IPS-NIHi11 (cell line): Measurements from ENCODE around the gene CCDC88C.

ENCODE experiments used
- DNase-seq: peaks from one replicate; pipeline ENCODE4 v3.0.0; 2012; ENCODE audit warnings: mixed read lengths, low spot score

Gene CCDC88C

DNA sequence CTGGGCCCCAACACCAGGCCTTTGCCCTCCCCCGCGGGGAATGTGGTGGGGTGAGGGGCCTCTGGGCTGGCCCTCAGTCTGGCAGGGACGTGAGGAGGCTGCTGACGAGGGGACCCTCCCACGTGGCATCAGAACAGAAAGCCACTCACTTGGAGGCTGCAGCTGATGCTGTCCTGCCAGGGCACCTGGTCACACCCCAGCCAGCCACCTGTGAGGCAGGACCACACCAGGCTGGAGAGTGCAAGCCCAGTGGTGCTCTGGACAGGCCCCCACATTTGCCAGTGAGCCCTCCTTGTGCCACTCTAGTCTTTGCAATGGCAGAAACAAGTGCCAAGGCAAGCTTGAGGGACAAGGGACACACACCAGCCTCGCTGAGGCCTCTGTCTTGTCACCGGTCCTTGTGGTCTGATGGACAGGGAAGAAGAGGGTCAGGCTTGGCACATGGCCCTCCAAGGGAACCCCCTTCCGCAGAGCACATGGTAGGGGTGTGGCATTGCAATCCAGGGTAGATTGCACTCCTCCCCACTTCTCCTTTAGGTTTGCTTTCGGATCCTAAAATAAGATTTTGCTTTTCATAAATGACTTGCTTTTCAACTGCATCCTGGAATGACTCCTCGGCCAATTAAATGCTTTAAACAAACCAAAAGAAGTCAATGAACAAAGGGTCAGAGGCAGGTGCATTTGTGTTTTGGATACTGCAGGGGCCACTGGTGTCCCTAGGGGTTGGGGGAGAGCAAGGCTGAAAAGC lies 53.7 kb downstream of the CCDC88C start:
- no peak for DNase-seq

DNA sequence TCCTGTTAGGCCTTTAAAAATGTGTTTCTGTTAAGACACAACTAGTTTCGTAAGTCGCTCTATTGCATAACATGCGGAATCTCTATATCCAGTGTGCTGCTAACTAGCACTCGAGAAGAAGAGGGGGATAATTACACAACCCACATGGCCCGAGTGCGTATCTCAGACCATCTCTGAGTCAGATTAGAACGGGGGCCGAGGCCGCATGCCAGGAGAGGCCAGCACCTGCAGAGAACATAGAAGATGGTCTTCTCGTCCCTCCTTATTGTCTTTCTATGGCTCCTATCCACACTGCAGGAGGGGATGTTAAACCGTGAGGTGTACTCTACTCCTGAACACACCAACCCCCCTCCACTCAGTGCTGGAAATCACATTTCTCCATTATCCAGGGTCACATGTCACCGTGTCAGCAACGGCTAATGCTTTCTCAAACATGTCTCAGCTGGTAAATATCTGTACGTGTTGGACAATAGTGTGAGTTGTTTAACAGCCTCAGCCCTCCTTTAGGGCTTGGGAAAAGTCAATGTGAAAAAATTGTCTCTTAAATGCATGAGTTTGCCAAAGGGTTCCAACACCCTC lies 56.3 kb downstream of the CCDC88C start:
- DNase-seq, result no peak

DNA sequence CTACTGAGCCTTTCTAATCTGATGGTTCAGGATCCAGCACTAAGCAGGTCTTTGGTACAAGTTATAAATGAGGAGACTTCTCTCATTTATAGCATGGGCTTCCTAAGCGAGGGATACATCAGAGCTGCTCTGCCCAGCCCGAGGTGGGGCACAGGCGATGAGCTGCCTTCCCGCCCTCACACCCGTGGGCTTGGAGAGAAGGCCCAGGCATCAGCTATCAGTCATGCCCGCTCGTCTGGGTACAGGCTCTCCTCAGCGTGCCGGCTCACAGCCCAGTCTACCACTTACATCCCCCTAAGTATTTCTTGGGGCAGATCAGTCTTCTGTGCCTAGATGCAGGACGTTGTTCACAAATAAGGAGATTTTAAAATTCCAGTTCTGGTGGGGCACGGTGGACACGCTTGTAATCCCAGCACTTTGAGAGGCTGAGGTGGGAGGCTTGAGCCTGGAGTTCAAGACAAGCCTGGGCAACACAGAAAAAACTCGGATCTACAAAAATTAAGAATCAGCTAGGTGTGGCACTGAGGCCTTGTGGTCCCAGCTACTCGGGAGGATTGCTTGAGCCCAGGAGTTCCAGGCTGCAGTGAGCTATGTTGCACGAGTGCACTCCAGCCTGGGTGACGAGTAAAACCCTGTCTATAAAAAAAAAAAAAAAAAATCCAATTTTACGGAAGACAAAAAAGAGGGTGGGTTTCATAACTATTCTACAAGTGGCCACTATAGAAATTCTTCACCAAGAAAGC lies 57.0 kb downstream of the CCDC88C start:
- no peak for DNase-seq

DNA sequence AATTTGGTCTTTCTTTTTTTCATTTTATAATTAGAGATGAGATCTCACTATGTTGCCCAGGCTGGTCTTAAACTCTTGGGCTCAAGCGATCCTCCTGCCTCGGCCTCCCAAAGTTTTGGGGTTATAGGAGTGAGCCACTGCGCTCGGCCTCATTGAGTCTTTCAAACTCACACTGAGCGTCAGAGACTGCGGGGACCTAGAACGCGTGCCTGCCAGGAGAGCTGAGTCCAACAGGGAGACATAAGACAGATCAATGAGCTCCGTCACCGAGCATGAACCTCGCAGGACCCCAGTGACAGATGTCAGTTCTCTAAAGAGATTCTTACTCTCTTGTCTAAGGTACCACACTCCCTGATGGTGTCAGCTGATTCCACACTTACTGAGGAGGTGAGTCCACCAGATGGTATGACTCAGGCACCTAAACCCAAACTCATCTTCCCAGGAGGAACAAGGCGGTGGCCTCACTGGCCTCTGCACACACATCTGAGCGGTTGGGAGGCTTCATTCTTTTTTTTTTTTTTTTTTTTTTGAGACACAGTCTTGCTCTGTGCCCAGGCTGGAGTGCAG lies 58.9 kb downstream of the CCDC88C start:
- DNase-seq, result no peak

DNA sequence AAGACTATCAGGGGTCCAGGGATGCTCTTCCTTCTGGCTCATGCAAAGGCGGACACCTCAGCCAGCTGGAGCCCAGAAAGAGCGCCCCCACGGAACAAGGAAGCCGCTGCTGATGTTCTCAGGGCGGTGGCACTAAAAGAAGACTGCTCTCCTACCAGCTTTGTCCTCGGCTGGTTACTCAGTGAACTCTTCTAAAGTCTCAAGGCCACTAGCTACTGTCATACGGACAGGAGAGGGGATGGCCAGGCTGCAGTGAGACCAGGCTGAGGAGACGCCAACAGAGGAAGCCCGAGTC lies 59.6 kb downstream of the CCDC88C start:
- DNase-seq, result no peak

DNA sequence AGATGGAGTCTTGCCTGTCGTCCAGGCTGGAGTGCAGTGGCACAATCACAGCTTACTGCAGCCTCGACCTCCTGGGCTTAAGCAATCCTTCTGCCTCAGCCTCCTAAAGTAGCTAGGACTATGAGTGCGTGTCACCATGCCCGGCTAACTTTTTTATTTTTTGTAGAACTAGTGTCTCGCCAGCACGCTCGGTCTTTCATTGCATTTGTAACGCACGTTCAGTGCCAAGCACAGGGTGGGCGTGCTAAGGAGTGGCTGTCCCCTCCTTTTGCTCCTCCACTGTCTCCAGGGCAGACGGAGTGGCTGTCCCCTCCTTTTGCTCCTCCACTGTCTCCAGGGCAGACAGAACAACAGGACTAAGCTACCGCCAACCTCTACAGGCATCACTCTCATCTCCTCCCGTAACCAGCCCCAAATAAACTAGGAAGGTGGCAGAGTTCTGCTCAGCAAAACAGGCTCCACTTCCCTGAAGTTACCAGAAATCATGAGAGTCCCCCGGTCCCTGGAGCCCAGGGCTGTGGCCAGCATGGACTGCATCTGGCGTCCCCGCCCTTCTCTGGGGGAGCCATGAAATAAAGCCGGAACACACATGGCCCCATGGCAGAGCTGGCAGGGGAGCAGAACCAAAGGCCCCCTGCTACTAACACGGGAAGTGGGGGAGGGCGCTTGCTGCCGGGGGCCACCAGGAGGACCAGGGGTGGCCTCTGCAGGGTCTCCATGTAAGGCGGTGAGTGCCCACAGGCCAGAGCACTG lies 60.2 kb downstream of the CCDC88C start:
- no peak for DNase-seq

DNA sequence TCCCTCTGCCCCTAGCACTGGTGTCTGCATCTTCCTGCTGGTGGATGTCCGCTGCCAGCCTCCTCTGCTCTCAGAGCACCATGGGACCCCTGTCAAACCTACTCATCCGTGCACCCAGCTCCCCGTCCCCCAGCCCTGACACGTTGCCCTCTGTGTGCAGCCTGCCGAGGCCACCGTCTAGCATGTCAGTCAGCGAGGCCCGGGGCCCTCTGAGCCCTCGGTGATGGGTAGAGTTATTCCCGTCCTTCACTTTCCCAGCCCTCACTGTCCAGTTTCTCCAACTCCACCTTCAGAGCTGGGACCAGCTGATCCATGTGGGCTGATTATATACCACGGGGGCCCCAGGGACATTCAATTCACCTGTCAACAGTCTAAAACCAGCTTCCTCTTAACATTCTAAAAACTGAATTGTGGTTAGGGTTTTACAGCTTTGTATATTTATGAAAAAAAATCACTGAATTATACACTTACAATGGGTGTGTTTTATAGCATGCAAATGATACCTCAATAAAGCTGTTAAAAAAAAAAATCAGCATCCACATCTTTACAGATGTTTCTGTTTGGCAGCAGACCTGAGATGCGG lies 61.3 kb downstream of the CCDC88C start:
- DNase-seq, result no peak

DNA sequence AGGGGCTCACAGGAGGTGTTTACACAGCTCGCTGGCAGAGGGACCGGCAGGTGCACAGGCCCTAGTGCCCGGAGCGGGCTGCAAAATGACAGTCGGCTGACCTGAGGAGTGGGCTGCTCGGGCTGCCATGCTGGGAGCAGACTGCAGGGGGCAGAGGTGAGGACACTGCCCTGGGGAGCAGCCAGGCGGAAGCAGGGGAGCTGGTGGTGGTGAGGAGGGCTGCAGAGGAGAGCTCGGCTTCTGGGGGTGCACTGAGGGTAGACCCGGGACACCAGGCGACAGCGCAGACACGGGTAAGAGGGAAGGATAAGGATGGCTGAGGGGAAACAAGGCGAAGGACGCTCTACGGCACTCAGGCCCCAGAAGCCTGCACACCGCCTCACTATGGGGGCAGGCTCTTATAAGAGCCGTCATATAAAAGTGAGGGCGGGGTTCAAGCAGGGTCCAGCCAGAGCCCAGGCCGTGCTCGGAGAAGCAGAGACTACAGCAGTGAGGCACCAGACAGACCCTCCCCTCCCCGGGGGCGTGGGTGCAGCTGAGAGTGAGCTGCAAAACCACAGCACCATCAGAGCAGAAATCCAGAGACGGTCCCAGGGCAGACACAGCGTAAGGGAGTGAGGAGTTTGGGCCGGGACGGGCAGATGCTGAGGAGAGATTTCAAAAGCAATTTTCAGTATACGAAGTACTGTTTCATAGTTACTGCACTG lies 62.5 kb downstream of the CCDC88C start:
- peak; percentile 84 for DNase-seq

DNA sequence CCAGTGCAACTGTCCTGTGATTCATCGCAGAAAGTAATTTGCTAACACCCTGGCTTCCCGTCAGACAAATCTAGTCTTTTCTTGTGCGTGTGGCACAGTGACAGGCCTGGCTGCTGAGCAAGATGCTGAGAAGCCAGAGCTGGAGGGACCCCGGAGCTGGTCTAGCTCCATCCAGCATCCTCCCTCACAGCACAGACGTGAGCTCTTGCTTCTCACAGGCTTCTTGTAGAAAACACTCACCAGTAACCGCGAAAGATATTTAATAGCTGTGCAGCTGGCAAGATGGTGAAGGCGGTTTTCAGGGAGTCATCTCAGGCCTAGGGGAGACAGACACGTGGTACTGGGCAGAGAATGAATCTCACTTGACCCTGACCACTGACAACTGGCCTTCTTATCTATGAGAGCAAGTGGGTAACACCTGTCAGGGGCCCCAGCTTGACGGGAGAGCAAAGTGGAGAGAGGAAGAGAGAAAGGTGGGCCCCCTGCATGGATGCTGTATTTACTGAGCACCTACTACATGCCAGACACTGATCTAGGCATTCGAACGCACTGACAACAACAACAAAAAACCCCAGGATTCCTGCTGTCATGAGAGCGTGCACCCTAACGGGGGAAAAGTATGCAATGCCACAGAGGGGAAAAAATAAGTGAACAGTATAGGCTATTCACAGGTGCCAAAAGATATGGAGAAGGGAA lies 63.3 kb downstream of the CCDC88C start:
- no peak for DNase-seq

DNA sequence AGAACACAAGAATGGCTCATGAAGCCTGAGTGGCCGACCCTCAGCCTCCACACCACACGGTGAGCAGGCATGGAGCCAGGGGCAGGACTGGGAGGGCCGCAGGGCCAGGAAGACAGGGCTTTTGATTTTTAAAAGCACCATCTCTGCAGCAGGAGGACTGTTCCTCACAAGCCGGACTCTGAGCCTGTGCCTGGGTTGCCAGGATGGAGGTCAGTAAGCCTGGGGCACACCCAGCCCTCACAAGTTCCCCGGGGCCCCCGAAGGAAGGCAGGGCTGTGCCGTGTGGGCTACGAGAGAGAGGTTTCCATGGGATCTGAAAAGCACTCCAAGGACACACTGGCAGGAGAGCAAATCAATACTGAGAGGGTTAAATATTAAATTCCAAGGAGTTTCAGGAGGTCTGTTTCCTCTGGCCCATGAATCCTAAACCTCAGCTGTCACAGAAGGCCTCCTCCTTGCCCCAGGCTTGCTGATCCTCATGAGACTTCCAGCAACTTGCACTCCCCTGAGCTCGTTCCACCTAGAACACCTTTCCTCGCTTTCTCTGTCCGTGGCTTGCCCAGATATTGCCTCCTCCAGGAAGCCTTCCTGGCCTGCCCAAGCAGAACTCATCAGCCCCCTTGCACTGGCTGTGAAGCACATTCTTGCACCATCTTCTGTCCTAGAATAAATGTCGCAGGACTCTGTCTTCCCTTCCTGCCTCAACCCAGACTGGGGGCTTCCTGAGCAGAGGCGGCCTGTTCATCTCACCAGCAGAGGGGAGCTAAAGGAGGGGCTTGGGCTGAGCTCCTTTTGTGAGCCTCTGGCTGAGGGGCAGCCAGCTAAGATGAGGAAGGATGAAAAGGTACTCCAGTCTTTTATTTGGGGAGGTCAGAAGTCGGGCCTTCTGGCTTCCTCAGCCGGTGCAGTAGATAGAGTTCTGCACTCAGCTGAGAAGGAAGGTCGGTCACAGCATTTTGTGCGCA lies 64.6 kb downstream of the CCDC88C start:
- no peak for DNase-seq

DNA sequence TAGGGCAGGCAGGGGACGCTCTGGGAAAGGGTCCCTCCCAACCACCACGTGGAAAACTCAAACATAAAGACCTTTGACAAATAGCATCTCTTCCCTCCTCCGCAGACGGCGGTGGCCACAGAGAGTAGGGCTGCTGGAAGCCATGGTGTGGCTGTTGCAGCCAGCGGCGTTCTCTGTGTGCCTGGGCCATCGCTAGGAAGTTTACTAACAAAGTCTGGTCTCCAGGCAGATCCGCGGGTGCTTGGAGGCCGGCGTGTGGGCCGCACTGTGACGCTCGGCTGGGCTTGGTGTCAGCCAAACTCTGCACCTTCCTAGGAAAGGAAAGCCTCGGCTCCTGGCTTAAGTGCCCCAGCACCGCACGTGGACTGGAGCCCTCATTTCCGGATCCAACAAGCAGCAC lies 65.6 kb downstream of the CCDC88C start:
- DNase-seq, result no peak

DNA sequence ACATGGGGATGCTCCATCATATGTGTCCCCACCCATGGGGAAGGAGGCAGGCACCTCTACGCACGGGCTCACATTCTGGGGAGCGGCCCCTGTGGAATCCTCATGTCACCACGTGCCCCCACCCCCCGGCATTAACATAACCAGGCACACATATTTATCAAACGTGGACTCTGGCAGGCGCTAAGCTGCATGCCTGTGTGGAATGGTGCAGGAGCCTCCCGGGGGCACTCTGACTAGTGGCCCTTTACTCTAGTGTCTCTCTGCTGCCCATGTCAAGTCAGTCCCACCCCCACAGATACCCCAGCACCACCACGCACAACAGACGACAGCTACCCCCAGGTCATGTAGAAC lies 66.1 kb downstream of the CCDC88C start:
- DNase-seq, result no peak

DNA sequence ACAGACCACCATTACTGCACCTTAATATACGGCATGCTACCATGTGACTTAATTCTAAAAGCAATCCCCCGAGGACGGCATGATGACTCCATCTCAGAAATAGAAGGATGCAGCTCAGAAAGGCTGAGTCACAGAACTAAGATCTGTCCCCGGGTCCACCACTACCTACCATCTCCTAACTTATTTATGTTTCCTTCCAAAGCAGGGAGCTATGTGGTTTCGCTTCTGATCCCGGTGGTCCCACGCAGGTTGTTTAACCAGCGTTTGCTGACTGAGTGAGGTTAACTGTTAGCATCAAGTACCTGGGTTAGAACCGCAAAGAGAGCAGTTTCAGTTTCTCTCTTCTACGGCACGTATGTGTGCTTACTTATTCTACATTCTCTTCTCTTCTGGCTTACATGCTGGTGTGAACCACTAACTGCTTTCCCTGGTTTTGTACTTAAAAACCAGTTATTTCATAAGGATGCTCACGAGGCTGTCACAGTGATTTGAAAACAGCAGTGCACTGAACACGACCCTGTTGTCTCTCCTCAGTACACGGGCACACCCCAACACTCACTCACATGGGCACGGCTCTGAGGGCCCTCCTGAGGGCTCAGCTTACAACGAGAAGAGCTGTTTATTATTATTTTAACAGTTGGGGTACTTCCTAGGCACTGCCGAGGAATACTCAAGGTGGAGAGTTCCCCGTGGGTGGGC lies 66.7 kb downstream of the CCDC88C start:
- no peak for DNase-seq

DNA sequence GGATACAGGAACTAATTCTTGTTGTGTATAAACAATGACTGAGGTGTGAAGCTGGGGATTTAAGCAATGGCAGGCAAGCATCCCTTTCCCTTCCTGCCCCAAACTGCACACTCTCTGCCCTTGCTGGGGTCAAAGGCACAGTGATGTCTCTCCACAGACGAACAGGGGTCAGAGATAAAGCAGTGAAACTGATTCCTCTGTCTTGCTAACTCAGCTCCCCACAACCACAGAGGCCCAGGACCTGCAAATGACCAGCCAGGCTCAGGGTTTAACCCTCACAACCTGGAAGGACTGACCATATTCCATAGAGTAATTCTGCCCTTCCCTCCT lies 67.2 kb downstream of the CCDC88C start:
- no peak for DNase-seq

DNA sequence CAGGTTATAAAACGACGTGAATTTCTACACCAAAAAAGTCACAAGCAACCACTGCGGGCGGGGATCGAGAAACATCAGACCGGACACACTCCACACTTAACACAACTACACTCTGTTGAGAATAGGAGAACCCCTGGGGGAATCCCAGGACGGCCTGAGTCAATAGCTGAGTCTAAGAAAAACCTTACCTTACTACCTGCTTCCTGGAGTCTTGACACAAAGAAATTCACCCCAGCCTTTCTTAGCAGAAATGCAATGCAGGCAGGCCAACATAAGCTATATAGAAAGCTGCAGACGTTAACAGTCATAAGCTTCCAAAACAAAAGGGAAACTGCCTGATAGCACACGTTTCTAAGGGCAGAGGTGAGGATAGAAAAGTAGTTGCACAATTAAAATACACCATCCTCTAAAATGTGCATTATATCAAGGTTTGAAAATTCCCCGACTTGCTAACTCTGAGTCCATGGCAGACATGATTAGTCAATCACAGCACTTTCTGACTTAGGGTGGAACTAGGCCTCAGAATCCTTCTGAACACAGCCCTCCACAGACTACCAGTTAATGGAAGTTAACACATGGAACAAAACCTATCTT lies 68.0 kb downstream of the CCDC88C start:
- no peak for DNase-seq

DNA sequence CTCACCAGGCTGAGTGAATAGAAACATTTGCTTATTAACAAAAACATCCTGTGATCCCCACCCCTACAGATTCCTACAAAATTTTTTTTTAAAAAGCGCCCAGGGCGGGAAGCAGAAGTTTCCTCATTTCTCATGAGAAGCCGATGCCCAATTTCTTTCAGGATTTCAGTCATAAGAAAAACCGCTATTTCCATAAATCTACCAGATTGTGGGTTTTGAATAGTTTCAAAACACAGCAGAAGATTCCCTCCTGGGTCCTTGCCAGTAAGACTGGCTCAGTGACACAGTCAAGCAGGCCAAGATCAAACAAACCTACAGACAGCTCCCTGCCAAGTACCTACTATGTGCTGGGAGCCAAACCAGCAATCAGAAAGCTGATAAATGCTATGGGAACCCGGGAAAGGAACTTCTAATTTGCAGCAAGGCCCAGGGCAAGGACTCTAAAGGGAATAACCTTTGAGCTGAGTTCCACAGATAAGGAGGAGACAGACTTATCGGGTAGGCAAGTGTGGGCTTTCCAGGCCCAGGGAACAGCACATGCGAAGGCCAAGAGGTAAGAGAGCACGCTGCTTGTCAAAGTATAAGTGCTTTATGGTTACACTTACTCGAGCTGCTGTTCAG lies 68.7 kb downstream of the CCDC88C start:
- no peak for DNase-seq

DNA sequence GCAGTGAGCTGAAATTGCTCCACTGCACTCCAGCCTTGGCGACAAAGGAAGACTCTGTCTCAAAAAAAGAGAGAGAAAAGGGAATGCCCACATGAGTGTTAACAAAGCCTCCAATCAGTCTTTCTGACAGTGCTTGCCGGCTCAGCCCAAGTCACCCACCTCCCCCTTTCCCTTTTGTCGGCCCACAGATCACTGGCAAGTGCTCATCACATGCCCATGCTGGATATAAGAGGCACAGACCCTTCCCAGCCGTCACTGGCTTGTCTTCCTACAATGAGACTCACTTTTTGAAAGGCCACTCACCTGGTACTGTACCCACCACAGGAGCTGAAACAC lies 70.8 kb downstream of the CCDC88C start:
- DNase-seq, result no peak

DNA sequence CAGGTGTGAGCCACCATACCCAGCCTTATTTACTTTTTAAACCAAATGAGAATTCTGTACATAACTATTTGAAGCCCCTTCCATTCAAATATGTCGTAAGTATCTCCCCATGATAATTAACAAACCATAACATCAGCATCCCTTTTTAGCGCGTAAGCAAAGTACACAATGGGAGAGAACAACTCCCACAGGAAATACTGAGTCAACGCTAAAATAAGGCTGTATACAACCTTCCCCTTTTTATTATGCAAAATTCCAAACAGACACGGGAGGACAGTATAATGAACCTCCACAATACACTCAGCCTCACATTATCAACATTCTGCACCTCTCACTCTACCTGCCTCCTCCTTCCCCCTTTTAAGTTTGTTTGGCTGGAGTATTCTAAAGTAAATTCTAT lies 73.5 kb downstream of the CCDC88C start:
- DNase-seq, result no peak

DNA sequence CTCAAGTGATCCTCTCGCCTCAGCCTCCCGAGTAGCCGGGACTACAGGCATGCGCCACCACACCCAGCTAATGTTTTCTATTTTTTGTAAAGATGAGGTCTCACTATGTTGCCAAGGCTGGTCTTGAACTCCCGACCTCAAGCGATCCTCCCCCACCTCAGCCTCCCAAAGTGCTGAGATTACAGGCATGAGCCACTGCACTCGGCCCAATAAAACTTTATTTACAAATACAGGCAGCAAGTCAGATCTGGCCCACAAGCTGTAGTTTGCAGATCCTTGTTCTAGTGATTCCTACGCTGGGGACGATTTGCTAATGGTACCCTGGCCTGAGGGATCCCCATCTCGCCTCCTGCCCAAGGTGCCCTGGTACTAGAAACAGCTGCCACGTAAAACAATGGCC lies 74.6 kb downstream of the CCDC88C start:
- DNase-seq, result no peak
